AG04450 (cell line): ENCODE measurements around the gene VSTM2L. TPM values are rescaled to one million over a fixed set of nuclear protein-coding genes. Genes with fewer than 3 reads are reported as not detected.
"Not testable (repeated sequence)": the region's sequence is repeated elsewhere in the genome, so short reads cannot be mapped to it uniquely, and the experiment has no call there.

Experiments used
- CTCF ChIA-PET: fragments of 300-600, 350-600 bp; formaldehyde crosslinking; extraction: SDS; loops from one replicate; lab custom pipeline; 2022; ENCODE audit warnings: antibody characterized with exemption, inconsistent platforms; lab: Charles Lee
- POLR2A ChIA-PET: fragments of 350-600 bp; formaldehyde crosslinking; extraction: SDS; loops from one replicate; lab custom pipeline; 2021; ENCODE audit warnings: antibody characterized with exemption, inconsistent platforms; lab: Yijun Ruan, JAX
- DNase-seq: peaks from one replicate; pipeline ENCODE4 v3.0.0-alpha.2; 2011; ENCODE audit warnings: low read depth, low spot score
- H3K27ac ChIP-seq: one replicate; pipeline ENCODE4 v1.5.1; 2012; ENCODE audit warnings: low read depth, low read length, control low read depth
- H3K27me3 ChIP-seq: one replicate; pipeline ENCODE4 v1.6.0; 2012; ENCODE audit warnings: low read length; ENCODE audit not compliant: control insufficient read depth, insufficient read depth
- H3K4me3 ChIP-seq: 2 replicates; pipeline ENCODE4 v1.5.1; 2011; ENCODE audit warnings: mild to moderate bottlenecking, low read depth, low read length, control low read depth
- H3K9me3 ChIP-seq: 2 replicates; pipeline ENCODE4 v1.5.1; 2012; ENCODE audit warnings: low read length; ENCODE audit not compliant: control insufficient read depth, insufficient read depth
- CTCF ChIP-seq: IDR thresholded peaks from 2 replicates; pipeline ENCODE4 v1.5.1; 2011; ENCODE audit warnings: low read depth, low read length, control low read depth, inconsistent platforms
- polyA plus RNA-seq: library from polyadenylated mRNA; depleted of rRNA; stranded (reverse); fragments of >200 nt; gene quantifications from 2 replicates; pipeline ENCODE4 v1.2.3, GENCODE V29; 2011

Gene VSTM2L
- polyA plus RNA-seq, 1 experiment, result 0.25 TPM

- H3K27me3 ChIP-seq, result peaks cover 25% of the 10 kb centered on the region
- H3K9me3 ChIP-seq, result no peaks in the 10 kb centered on the region; the same call in 1 of the 2 replicates
- no peak overlapping the region for H3K4me3 ChIP-seq
- TF ChIP-seq CTCF, result no peak
- ChIA-PET CTCF (no interaction called here), POLR2A (no interaction called here)
- DNase-seq, result no peak
- no peak overlapping the region for H3K27ac ChIP-seq
Measured at GRCh38 chr20:37955511-37955910, 52.6 kb downstream of the VSTM2L start.

- ChIA-PET POLR2A (no interaction called here), CTCF (no interaction called here)
- Histone ChIP-seq H3K4me3 (no peak overlapping the region), H3K27me3 (peaks cover 25% of the 10 kb centered on the region), H3K9me3 (no peaks in the 10 kb centered on the region; the same call in 1 of the 2 replicates), H3K27ac (no peak overlapping the region)
- no peak for TF ChIP-seq CTCF
- peak; percentile 24 for DNase-seq
Measured at GRCh38 chr20:37956107-37956585, 53.2 kb downstream of the VSTM2L start.

- H3K27ac ChIP-seq, result no peak overlapping the region
- TF ChIP-seq CTCF, result no peak
- no peak overlapping the region for H3K4me3 ChIP-seq
- ChIA-PET CTCF (no interaction called here), POLR2A (no interaction called here)
- DNase-seq, result no peak
- H3K27me3 ChIP-seq, result peaks cover 21% of the 10 kb centered on the region
- H3K9me3 ChIP-seq, result no peaks in the 10 kb centered on the region
Measured at GRCh38 chr20:37958856-37959520, 56.1 kb downstream of the VSTM2L start.

- DNase-seq, result no peak
- TF ChIP-seq CTCF, result no peak
- H3K4me3 ChIP-seq, result no peak overlapping the region
- POLR2A ChIA-PET, result no interaction called here
- H3K9me3 ChIP-seq, result no peaks in the 10 kb centered on the region
- CTCF ChIA-PET, result no interaction called here
- peaks cover 21% of the 10 kb centered on the region for H3K27me3 ChIP-seq
- H3K27ac ChIP-seq, result no peak overlapping the region
Measured at GRCh38 chr20:37961066-37961465, 58.1 kb downstream of the VSTM2L start.

GRCh38 chr20:37963483-37963882 is 60.6 kb downstream of the VSTM2L start:
- CTCF ChIA-PET, H3K9me3 ChIP-seq, POLR2A ChIA-PET, H3K4me3 ChIP-seq, H3K27ac ChIP-seq, DNase-seq: not testable (repeated sequence)
- peaks cover 14% of the 10 kb centered on the region for H3K27me3 ChIP-seq
